ENCODE results near the gene TMEM209.

TMEM209 gene

GRCh38 chr7:130143986-130144311 lies 61.3 kb downstream of the TMEM209 start:
- no peak for DNase-seq (ENCODE audit: low spot score)

GRCh38 chr7:130143334-130143732 lies 61.9 kb downstream of the TMEM209 start:
- DNase-seq (ENCODE audit: low spot score): no peak

- no peak for DNase-seq (ENCODE audit: low spot score)
These were observed 62.4 kb downstream of the TMEM209 start for GRCh38 chr7:130142654-130143333.

GRCh38 chr7:130141884-130142653 lies 63.1 kb downstream of the TMEM209 start:
- DNase-seq (ENCODE audit: low spot score): no peak

- DNase-seq (ENCODE audit: low spot score): peak; percentile 81
These were observed 63.9 kb downstream of the TMEM209 start for GRCh38 chr7:130141161-130141883.

- no peak for DNase-seq (ENCODE audit: low spot score)
These were observed 64.5 kb downstream of the TMEM209 start for GRCh38 chr7:130140551-130141160.

GRCh38 chr7:130139193-130139960 lies 65.8 kb downstream of the TMEM209 start:
- no peak for DNase-seq (ENCODE audit: low spot score)

GRCh38 chr7:130137207-130137606 lies 68.0 kb downstream of the TMEM209 start:
- no peak for DNase-seq (ENCODE audit: low spot score)

- no peak for DNase-seq (ENCODE audit: low spot score)
These were observed 68.5 kb downstream of the TMEM209 start for GRCh38 chr7:130136579-130137167.

- peak; percentile 44 for DNase-seq (ENCODE audit: low spot score)
These were observed 69.7 kb downstream of the TMEM209 start for GRCh38 chr7:130135208-130136205.

- DNase-seq (ENCODE audit: low spot score): no peak
These were observed 70.5 kb downstream of the TMEM209 start for GRCh38 chr7:130134726-130135125.

GRCh38 chr7:130134106-130134636 lies 71.0 kb downstream of the TMEM209 start:
- no peak for DNase-seq (ENCODE audit: low spot score)

- no peak for DNase-seq (ENCODE audit: low spot score)
These were observed 72.0 kb downstream of the TMEM209 start for GRCh38 chr7:130133029-130133782.

- no peak for DNase-seq (ENCODE audit: low spot score)
These were observed 73.0 kb downstream of the TMEM209 start for GRCh38 chr7:130131964-130132875.

- no peak for DNase-seq (ENCODE audit: low spot score)
These were observed 73.9 kb downstream of the TMEM209 start for GRCh38 chr7:130131191-130131834.

GRCh38 chr7:130129011-130129411 lies 76.2 kb downstream of the TMEM209 start:
- no peak for DNase-seq (ENCODE audit: low spot score)

GRCh38 chr7:130127821-130128317 lies 77.3 kb downstream of the TMEM209 start:
- no peak for DNase-seq (ENCODE audit: low spot score)

Measured in Ammon's horn (tissue), 1 donor.